Osteoblast (primary cell): ENCODE results near the gene PFKP. TPM values are rescaled to one million over a fixed set of nuclear protein-coding genes. Genes with fewer than 3 reads are reported as not detected.
A peak's percentile ranks its signal among the peaks of the same experiment; 100 is the strongest.
"Not testable (repeated sequence)": the region's sequence is repeated elsewhere in the genome, so short reads cannot be mapped to it uniquely, and the experiment has no call there.

Source experiments
- DNase-seq: peaks from one replicate; pipeline ENCODE4 v3.0.0; 2011; ENCODE audit warnings: low spot score, mixed read lengths; ENCODE audit not compliant: insufficient read length; ENCODE audit errors: missing footprints
- H2AFZ ChIP-seq: 2 replicates; pipeline ENCODE4 v1.6.0; 2011; ENCODE audit warnings: mild to moderate bottlenecking, low read length
- H3K27ac ChIP-seq: 2 replicates; pipeline ENCODE4 v1.5.1; 2011; ENCODE audit warnings: mild to moderate bottlenecking, low read depth, low read length, moderate library complexity
- H3K27me3 ChIP-seq: 2 replicates; pipeline ENCODE4 v1.6.0; 2012; ENCODE audit warnings: mild to moderate bottlenecking, control low read depth, inconsistent platforms, low read length, moderate library complexity; ENCODE audit not compliant: insufficient read depth
- H3K36me3 ChIP-seq: 2 replicates; pipeline ENCODE4 v1.5.1; 2011; ENCODE audit warnings: mild to moderate bottlenecking, low read length, control low read depth, moderate library complexity; ENCODE audit not compliant: insufficient read depth
- H3K4me1 ChIP-seq: 2 replicates; pipeline ENCODE4 v1.5.1; 2011; ENCODE audit warnings: mild to moderate bottlenecking, low read length, control low read depth, moderate library complexity; ENCODE audit not compliant: insufficient read depth
- H3K4me2 ChIP-seq: 2 replicates; pipeline ENCODE4 v1.6.0; 2011; ENCODE audit warnings: mild to moderate bottlenecking, low read length; ENCODE audit not compliant: insufficient read depth
- H3K4me3 ChIP-seq: fragments of 200-600 bp; sonication (generic); 3 replicates; pipeline ENCODE4 v1.5.1; 2012; ENCODE audit warnings: mild to moderate bottlenecking, low read length, inconsistent platforms; ENCODE audit not compliant: insufficient read depth
- H3K79me2 ChIP-seq: 2 replicates; pipeline ENCODE4 v1.6.0; 2012; ENCODE audit warnings: mild to moderate bottlenecking, low read length, control low read depth, inconsistent platforms; ENCODE audit not compliant: insufficient read depth
- H3K9me3 ChIP-seq: 2 replicates; pipeline ENCODE4 v1.5.1; 2011; ENCODE audit warnings: low read depth, low read length, control low read depth
- H4K20me1 ChIP-seq: 2 replicates; pipeline ENCODE4 v1.6.0; 2012; ENCODE audit warnings: mild to moderate bottlenecking, low read length, control low read depth; ENCODE audit not compliant: insufficient read depth
- total RNA-seq: library from RNA; depleted of rRNA; stranded (reverse); fragments of >200 nt; gene quantifications from 2 replicates; pipeline ENCODE4 v1.2.3, GENCODE V29; 2012
- TF ChIP-seq, protein P1 (sequence below): IDR thresholded peaks from 2 replicates; pipeline ENCODE4 v1.5.1; 2011; ENCODE audit warnings: mild to moderate bottlenecking, low read depth, low read length, moderate library complexity; ENCODE audit errors: extremely low read depth

PFKP gene
- total RNA-seq, 1 donor, result 80.0 TPM

GRCh38 chr10:3056280-3057037 is 10.9 kb upstream of the PFKP start:
- Histone ChIP-seq H3K36me3 (no peaks in the 10 kb centered on the region), H3K79me2 (no peaks in the 10 kb centered on the region), H3K27me3 (no peaks in the 10 kb centered on the region), H3K4me1 (peaks cover 12% of the 10 kb centered on the region), H3K9me3 (no peaks in the 10 kb centered on the region), H4K20me1 (no peaks in the 10 kb centered on the region), H2AFZ (peak overlapping the region; percentile 89), H3K27ac (no peak overlapping the region), H3K4me3 (peak overlapping the region; percentile 43), H3K4me2 (peak overlapping the region; percentile 69)
- peak; percentile 66 for DNase-seq
- TF ChIP-seq, protein P1, sequence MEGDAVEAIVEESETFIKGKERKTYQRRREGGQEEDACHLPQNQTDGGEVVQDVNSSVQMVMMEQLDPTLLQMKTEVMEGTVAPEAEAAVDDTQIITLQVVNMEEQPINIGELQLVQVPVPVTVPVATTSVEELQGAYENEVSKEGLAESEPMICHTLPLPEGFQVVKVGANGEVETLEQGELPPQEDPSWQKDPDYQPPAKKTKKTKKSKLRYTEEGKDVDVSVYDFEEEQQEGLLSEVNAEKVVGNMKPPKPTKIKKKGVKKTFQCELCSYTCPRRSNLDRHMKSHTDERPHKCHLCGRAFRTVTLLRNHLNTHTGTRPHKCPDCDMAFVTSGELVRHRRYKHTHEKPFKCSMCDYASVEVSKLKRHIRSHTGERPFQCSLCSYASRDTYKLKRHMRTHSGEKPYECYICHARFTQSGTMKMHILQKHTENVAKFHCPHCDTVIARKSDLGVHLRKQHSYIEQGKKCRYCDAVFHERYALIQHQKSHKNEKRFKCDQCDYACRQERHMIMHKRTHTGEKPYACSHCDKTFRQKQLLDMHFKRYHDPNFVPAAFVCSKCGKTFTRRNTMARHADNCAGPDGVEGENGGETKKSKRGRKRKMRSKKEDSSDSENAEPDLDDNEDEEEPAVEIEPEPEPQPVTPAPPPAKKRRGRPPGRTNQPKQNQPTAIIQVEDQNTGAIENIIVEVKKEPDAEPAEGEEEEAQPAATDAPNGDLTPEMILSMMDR, result no peak

DNA sequence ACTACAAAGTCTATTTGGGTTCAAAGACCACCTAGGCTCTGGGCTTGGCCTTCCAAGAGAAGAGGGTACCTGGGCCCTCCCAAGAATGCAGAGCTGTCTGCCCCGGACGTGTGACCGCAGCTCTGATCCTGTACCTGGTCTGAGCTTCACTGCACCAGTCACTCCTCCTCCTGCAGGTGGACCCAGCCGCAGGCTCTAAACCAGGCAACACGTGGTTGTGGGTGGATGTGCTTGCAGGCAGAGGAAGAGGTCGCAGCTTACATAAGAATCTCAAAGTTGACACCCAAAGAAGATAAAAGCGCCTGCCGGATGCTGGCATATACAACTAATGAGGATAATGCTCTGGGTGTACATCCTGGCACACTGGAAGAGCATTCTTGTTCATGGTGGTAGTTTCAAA is 9.4 kb upstream of the PFKP start:
- Histone ChIP-seq H2AFZ (no peak overlapping the region), H3K4me3 (no peak overlapping the region)
- TF ChIP-seq, protein P1, result no peak

GRCh38 chr10:3059974-3060373 is 7.4 kb upstream of the PFKP start:
- no peaks in the 10 kb centered on the region for H3K36me3 ChIP-seq

More for the DNA sequence above, 9.4 kb upstream of the PFKP start:
- no peaks in the 10 kb centered on the region for H3K9me3 ChIP-seq
- H3K4me2 ChIP-seq, result no peak overlapping the region
- no peaks in the 10 kb centered on the region for H3K27me3 ChIP-seq
- DNase-seq, result peak; percentile 61
- no peak overlapping the region for H3K27ac ChIP-seq
- H3K79me2 ChIP-seq, result no peaks in the 10 kb centered on the region
- no peaks in the 10 kb centered on the region for H3K36me3 ChIP-seq
- no peaks in the 10 kb centered on the region for H4K20me1 ChIP-seq
- peaks cover 7% of the 10 kb centered on the region for H3K4me1 ChIP-seq

GRCh38 chr10:3060481-3060889 is 6.9 kb upstream of the PFKP start:
- H3K4me1 ChIP-seq, result peaks cover 7% of the 10 kb centered on the region
- H3K79me2 ChIP-seq, result no peaks in the 10 kb centered on the region
- DNase-seq, result peak; percentile 37
- H3K9me3 ChIP-seq, result no peaks in the 10 kb centered on the region
- no peak overlapping the region for H3K4me3 ChIP-seq
- no peaks in the 10 kb centered on the region for H4K20me1 ChIP-seq
- no peaks in the 10 kb centered on the region for H3K27me3 ChIP-seq
- no peak overlapping the region for H3K27ac ChIP-seq
- TF ChIP-seq, protein P1, result no peak
- no peak overlapping the region for H3K4me2 ChIP-seq
- no peak overlapping the region for H2AFZ ChIP-seq
- H3K36me3 ChIP-seq, result no peaks in the 10 kb centered on the region

More at GRCh38 chr10:3059974-3060373, 7.4 kb upstream of the PFKP start:
- Histone ChIP-seq H3K4me2 (no peak overlapping the region), H3K4me1 (peaks cover 7% of the 10 kb centered on the region), H2AFZ (no peak overlapping the region), H3K79me2 (no peaks in the 10 kb centered on the region), H3K4me3 (no peak overlapping the region), H4K20me1 (no peaks in the 10 kb centered on the region), H3K9me3 (no peaks in the 10 kb centered on the region), H3K27ac (no peak overlapping the region), H3K27me3 (no peaks in the 10 kb centered on the region)
- TF ChIP-seq, protein P1, result no peak
- no peak for DNase-seq

- H2AFZ ChIP-seq, H3K4me1 ChIP-seq, DNase-seq, H3K4me2 ChIP-seq, H3K9me3 ChIP-seq, H3K27me3 ChIP-seq, H3K36me3 ChIP-seq, H3K79me2 ChIP-seq, H4K20me1 ChIP-seq, H3K27ac ChIP-seq, H3K4me3 ChIP-seq: not testable (repeated sequence)
Observed at GRCh38 chr10:3061323-3061898, 5.9 kb upstream of the PFKP start.
